NCI-H524 treated with DMSO at 0.1 percent for 48 hours (cell line): Measurements from ENCODE around the gene CFAP251.
"Not testable (repeated sequence)": the region's sequence is repeated elsewhere in the genome, so short reads cannot be mapped to it uniquely, and the experiment has no call there.

ENCODE experiments used
- DNase-seq: peaks from one replicate; lab custom pipeline; 2025; lab: John Stamatoyannopoulos, UW

CFAP251 gene

GRCh38 chr12:121980191-121980891 is 61.9 kb downstream of the CFAP251 start:
- DNase-seq = no peak

- no peak for DNase-seq
Measured at GRCh38 chr12:121980892-121981272, 62.5 kb downstream of the CFAP251 start.

GRCh38 chr12:121981456-121981855 is 63.1 kb downstream of the CFAP251 start:
- no peak for DNase-seq

GRCh38 chr12:121982950-121983349 is 64.6 kb downstream of the CFAP251 start:
- DNase-seq = no peak

- no peak for DNase-seq
Measured at GRCh38 chr12:121983536-121984210, 65.3 kb downstream of the CFAP251 start.

- no peak for DNase-seq
Measured at GRCh38 chr12:121986489-121987245, 68.3 kb downstream of the CFAP251 start.

- DNase-seq = not testable (repeated sequence)
Measured at GRCh38 chr12:121988519-121988918, 70.1 kb downstream of the CFAP251 start.

GRCh38 chr12:121989276-121990113 is 71.1 kb downstream of the CFAP251 start:
- no peak for DNase-seq

GRCh38 chr12:121990114-121990647 is 71.8 kb downstream of the CFAP251 start:
- DNase-seq = no peak

GRCh38 chr12:121990692-121991603 is 72.6 kb downstream of the CFAP251 start:
- peak; percentile 38 for DNase-seq

GRCh38 chr12:121992059-121992879 is 73.9 kb downstream of the CFAP251 start:
- no peak for DNase-seq

- DNase-seq = no peak
Measured at GRCh38 chr12:121996050-121996944, 77.9 kb downstream of the CFAP251 start.

GRCh38 chr12:121996945-121997612 is 78.7 kb downstream of the CFAP251 start:
- no peak for DNase-seq

- DNase-seq = no peak
Measured at GRCh38 chr12:122001466-122002209, 83.2 kb downstream of the CFAP251 start.

GRCh38 chr12:122003651-122004611 is 85.5 kb downstream of the CFAP251 start:
- no peak for DNase-seq

GRCh38 chr12:122004633-122005071 is 86.3 kb downstream of the CFAP251 start:
- no peak for DNase-seq
